ENCODE results near the gene ARIH1.
"Not testable (repeated sequence)": the region's sequence is repeated elsewhere in the genome, so short reads cannot be mapped to it uniquely, and the experiment has no call there.

Gene ARIH1

GRCh38 chr15:72599855-72600464 lies 125.8 kb downstream of the ARIH1 start:
- DNase-seq (ENCODE audit: low read depth, low spot score), result no peak

- no peak for DNase-seq (ENCODE audit: low read depth, low spot score)
These were observed 130.7 kb downstream of the ARIH1 start for GRCh38 chr15:72604794-72605193.

- DNase-seq (ENCODE audit: low read depth, low spot score), result not testable (repeated sequence)
These were observed 134.0 kb downstream of the ARIH1 start for GRCh38 chr15:72608084-72608483.

- DNase-seq (ENCODE audit: low read depth, low spot score), result no peak
These were observed 135.7 kb downstream of the ARIH1 start for GRCh38 chr15:72609862-72610261.

GRCh38 chr15:72612324-72612723 lies 138.2 kb downstream of the ARIH1 start:
- not testable (repeated sequence) for DNase-seq (ENCODE audit: low read depth, low spot score)

- no peak for DNase-seq (ENCODE audit: low read depth, low spot score)
These were observed 140.8 kb downstream of the ARIH1 start for GRCh38 chr15:72614810-72615532.

GRCh38 chr15:72615533-72616233 lies 141.6 kb downstream of the ARIH1 start:
- DNase-seq (ENCODE audit: low read depth, low spot score), result not testable (repeated sequence)

GRCh38 chr15:72616491-72617210 lies 142.5 kb downstream of the ARIH1 start:
- no peak for DNase-seq (ENCODE audit: low read depth, low spot score)

- DNase-seq (ENCODE audit: low read depth, low spot score), result not testable (repeated sequence)
These were observed 149.7 kb downstream of the ARIH1 start for GRCh38 chr15:72623854-72624253.

- not testable (repeated sequence) for DNase-seq (ENCODE audit: low read depth, low spot score)
These were observed 152.0 kb downstream of the ARIH1 start for GRCh38 chr15:72626153-72626552.

GRCh38 chr15:72628249-72629067 lies 154.3 kb downstream of the ARIH1 start:
- not testable (repeated sequence) for DNase-seq (ENCODE audit: low read depth, low spot score)

GRCh38 chr15:72629068-72629570 lies 155.0 kb downstream of the ARIH1 start:
- not testable (repeated sequence) for DNase-seq (ENCODE audit: low read depth, low spot score)

- peak; percentile 19 for DNase-seq (ENCODE audit: low read depth, low spot score)
These were observed 162.6 kb downstream of the ARIH1 start for GRCh38 chr15:72636519-72637282.

GRCh38 chr15:72639759-72640483 lies 165.8 kb downstream of the ARIH1 start:
- not testable (repeated sequence) for DNase-seq (ENCODE audit: low read depth, low spot score)

- not testable (repeated sequence) for DNase-seq (ENCODE audit: low read depth, low spot score)
These were observed 168.1 kb downstream of the ARIH1 start for GRCh38 chr15:72642271-72642670.

- not testable (repeated sequence) for DNase-seq (ENCODE audit: low read depth, low spot score)
These were observed 174.6 kb downstream of the ARIH1 start for GRCh38 chr15:72648631-72649253.
